NAMALWA (cell line): ENCODE results near the gene NTM.
A peak's percentile ranks its signal among the peaks of the same experiment; 100 is the strongest.

Experiments used
- DNase-seq: peaks from one replicate; pipeline ENCODE4 v3.0.0-alpha.2; 2015; ENCODE audit warnings: low spot score

NTM gene

GRCh38 chr11:131373095-131373725 lies 2.8 kb downstream of the NTM start:
- DNase-seq = no peak

- DNase-seq = no peak
These were observed 3.3 kb downstream of the NTM start for GRCh38 chr11:131373756-131374155.

DNA sequence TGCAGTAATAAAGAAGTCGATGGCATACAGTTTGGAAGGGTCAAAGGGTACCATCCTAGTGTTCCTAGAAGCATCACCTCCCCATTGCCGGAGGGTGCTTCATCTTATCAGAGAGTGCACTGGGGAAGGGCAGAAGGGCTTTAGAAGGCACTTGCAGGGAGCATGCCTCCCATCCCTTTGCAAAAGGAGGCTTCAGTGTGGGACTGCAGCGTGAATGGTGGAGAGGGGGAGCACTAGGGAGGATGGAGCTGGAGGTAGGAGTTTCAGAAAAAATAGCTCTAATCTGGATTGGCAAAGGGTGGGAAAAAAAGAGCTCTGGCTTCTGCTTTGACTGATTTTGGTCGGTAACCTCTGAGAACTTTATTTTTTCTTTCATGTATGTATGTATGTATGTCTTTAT lies 5.0 kb downstream of the NTM start:
- DNase-seq = no peak

DNA sequence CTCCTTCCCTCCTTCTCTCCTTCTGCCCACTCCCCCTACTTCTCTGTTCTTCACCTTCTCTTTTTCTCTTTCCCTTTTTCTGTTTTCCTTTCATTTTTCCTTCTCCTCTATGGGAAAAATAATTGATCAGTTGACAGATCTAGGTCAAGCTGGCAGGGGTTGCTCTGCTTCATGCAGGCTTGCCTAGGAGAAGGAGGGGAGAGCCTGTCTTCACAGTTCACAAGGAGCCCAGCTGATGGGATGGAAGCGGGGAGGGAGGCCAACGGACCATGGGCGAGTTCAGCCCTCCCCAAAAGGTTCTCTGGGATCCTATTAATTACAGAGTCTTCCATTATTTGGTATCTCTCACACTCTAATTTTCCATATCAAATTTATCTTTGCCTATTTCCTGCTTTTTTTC lies 5.5 kb downstream of the NTM start:
- DNase-seq = no peak

- peak; percentile 25 for DNase-seq
These were observed 8.5 kb downstream of the NTM start for GRCh38 chr11:131378931-131379330.

- no peak for DNase-seq
These were observed 15.5 kb downstream of the NTM start for GRCh38 chr11:131385763-131386390.

GRCh38 chr11:131386408-131386807 lies 16.0 kb downstream of the NTM start:
- no peak for DNase-seq

DNA sequence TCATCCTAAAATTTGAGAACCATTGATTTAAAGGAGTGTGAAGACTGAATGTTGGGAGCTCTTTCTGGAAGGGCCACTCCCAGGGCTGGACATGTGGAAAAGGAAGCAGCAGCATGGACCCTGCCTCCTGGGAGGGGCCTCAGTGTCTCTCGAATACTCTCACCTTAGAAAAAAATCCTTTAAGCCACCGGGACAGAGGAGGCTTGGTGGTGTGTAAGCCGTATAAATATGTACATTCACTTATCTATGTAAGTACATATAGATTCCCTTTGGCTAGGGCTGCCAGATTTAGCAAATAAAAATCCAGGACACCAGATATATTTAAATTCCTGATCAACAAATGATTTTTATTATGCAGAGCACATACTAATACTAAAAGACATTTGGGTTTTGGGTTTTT lies 17.6 kb downstream of the NTM start:
- no peak for DNase-seq

DNA sequence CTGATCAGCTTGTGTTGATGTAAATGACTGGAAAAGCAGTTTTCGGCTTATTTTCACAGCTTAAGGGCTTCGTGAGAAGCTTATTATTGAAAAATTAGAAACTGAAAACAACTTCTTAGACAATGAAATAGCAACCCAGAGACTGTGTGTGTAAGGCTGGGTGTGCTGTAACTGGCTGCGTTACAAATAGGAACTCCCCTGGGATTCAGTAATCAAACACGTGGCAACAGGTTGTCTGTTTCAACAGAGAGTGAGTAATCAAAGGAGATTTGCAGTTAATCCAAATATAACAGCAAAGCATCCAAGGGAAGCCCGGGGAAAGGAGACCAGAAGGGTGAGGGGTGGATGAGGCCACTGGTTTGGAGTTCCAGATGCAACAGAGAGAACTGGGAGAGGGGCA lies 19.2 kb downstream of the NTM start:
- DNase-seq = no peak

- no peak for DNase-seq
These were observed 20.8 kb downstream of the NTM start for GRCh38 chr11:131391176-131391575.

- peak; percentile 10 for DNase-seq
These were observed 22.3 kb downstream of the NTM start for GRCh38 chr11:131392528-131393255.

DNA sequence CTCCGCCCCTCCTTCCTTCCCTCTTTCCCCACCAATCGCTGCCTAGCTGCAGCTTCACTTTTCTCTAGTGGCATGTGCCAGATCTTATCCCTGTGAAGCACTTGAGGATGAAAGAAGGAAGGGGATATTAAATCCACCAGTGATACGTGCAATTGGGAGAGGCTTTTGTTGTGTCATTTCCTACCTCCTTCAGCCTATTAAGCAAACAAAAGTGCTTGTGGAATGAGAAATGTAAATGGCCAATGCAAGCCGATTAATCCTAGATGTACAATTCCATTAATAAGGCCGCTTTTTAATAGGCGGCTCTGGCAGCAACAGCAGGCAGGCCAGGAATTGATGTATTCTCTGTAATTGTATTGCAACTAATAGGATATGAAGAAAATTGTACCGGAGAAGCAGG lies 23.3 kb downstream of the NTM start:
- DNase-seq = no peak

GRCh38 chr11:131397675-131398074 lies 27.3 kb downstream of the NTM start:
- no peak for DNase-seq

DNA sequence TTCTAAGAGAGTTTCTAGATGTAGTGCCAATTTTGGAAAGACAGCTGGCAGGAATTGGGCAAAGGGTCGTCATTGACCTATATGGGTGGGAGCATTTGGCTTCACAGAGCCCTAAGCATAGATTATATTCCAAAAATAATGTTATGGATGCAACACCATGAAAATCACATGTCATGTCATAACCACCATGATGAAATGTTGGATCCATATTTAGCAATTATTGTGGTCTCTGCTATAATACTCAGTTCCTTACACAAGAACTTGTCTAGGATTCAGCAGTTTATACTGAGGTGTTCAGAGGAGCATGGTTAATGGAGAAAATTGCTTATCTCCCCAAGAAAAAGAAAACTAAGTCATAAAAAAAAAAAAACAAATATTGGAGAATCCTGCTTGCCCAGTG lies 31.6 kb downstream of the NTM start:
- no peak for DNase-seq

- DNase-seq = no peak
These were observed 33.6 kb downstream of the NTM start for GRCh38 chr11:131404010-131404409.

GRCh38 chr11:131408025-131408640 lies 37.7 kb downstream of the NTM start:
- DNase-seq = peak; percentile 58

GRCh38 chr11:131409345-131409744 lies 38.9 kb downstream of the NTM start:
- DNase-seq = no peak

DNA sequence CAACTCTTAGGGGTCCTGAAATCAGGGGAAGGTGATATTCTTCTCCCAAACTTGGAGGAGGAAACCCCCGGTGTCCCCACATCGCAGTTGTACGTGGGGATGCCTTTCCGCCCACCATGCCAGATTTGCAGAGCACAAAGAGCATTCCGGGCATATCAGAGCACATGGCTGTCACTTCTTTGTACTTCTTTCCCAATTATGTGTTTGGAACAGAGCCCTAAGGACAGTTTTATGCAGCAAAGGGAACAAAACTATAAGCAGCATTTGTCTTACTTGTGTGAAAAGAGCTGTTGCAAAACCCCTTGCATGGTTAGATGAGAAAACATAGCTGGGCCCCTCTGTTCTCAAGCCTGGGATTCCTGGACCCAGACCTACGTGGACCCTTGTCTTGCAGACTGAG lies 41.2 kb downstream of the NTM start:
- DNase-seq = no peak

- no peak for DNase-seq
These were observed 41.6 kb downstream of the NTM start for GRCh38 chr11:131412061-131412460.

GRCh38 chr11:131413217-131413616 lies 42.8 kb downstream of the NTM start:
- no peak for DNase-seq

- no peak for DNase-seq
These were observed 47.8 kb downstream of the NTM start for GRCh38 chr11:131418189-131418588.

GRCh38 chr11:131421066-131421855 lies 50.8 kb downstream of the NTM start:
- no peak for DNase-seq
